Measurements from ENCODE around the gene ADAMTS5.

ADAMTS5 gene

DNA sequence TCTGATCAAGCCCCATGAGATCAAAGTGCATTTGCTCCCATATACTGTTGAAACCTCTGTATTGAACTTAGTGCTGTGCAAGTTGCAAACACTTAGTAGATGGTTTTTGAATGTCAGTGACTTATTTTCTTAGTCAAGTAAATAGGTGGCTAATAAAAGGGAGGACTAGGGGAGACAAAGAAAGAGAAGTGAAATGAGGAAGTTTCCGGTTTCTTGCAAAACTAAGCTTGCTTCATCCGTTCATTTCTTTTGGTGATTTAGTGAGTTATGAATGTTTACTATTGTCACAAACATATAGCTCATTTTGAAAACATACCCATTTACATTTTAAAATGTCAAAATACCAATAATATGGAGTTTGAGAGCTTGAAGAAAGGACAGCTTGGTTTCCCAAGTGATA lies 23.0 kb downstream of the ADAMTS5 start:
- TF ChIP-seq SIN3A (IDR thresholded peaks at IDR 0.05; ENCODE audit: borderline replicate concordance, insufficient read depth, low read length) (no peak), FOXP2 (optimal IDR thresholded peaks at IDR 0.05; ENCODE audit: borderline replicate concordance, extremely low read depth, extremely low read length, insufficient read depth) (no peak), POLR2AphosphoS5 (IDR thresholded peaks at IDR 0.05; ENCODE audit: low read depth, low read length) (no peak), TAF1 (IDR thresholded peaks at IDR 0.05; ENCODE audit: borderline replicate concordance, insufficient read depth, low read length) (no peak)
- TF ChIP-seq, protein P1, sequence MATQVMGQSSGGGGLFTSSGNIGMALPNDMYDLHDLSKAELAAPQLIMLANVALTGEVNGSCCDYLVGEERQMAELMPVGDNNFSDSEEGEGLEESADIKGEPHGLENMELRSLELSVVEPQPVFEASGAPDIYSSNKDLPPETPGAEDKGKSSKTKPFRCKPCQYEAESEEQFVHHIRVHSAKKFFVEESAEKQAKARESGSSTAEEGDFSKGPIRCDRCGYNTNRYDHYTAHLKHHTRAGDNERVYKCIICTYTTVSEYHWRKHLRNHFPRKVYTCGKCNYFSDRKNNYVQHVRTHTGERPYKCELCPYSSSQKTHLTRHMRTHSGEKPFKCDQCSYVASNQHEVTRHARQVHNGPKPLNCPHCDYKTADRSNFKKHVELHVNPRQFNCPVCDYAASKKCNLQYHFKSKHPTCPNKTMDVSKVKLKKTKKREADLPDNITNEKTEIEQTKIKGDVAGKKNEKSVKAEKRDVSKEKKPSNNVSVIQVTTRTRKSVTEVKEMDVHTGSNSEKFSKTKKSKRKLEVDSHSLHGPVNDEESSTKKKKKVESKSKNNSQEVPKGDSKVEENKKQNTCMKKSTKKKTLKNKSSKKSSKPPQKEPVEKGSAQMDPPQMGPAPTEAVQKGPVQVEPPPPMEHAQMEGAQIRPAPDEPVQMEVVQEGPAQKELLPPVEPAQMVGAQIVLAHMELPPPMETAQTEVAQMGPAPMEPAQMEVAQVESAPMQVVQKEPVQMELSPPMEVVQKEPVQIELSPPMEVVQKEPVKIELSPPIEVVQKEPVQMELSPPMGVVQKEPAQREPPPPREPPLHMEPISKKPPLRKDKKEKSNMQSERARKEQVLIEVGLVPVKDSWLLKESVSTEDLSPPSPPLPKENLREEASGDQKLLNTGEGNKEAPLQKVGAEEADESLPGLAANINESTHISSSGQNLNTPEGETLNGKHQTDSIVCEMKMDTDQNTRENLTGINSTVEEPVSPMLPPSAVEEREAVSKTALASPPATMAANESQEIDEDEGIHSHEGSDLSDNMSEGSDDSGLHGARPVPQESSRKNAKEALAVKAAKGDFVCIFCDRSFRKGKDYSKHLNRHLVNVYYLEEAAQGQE (IDR thresholded peaks at IDR 0.05; ENCODE audit: insufficient read depth in 1 of 2, low read depth in 2 of 2, low read length in 2 of 2) = no peak

DNA sequence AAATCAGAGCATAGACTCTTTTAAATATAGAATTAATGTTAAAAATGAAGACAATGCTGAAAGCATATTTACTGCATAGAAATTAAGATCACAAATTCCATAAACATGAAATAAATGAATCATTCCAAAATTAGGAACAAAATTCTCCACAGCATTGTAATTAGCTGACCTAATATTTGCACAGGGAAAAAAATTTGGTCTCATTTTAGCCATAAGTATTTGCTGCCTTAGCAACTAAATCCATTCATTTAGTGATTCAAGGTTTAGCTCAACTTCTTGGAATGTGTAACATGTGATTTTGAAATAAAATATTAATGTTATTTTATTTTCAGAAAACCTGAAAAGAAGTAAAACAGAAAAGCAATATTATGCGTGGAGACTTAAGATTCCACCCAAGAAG lies 25.5 kb downstream of the ADAMTS5 start:
- TF ChIP-seq TAF1 (IDR thresholded peaks at IDR 0.05; ENCODE audit: borderline replicate concordance, insufficient read depth, low read length) = no peak
- no peak for TF ChIP-seq SIN3A (IDR thresholded peaks at IDR 0.05; ENCODE audit: borderline replicate concordance, insufficient read depth, low read length)
- TF ChIP-seq FOXP2 (optimal IDR thresholded peaks at IDR 0.05; ENCODE audit: borderline replicate concordance, extremely low read depth, extremely low read length, insufficient read depth) = no peak
- TF ChIP-seq POLR2AphosphoS5 (IDR thresholded peaks at IDR 0.05; ENCODE audit: low read depth, low read length) = no peak
- TF ChIP-seq, protein P1 (IDR thresholded peaks at IDR 0.05; ENCODE audit: insufficient read depth in 1 of 2, low read depth in 2 of 2, low read length in 2 of 2) = no peak

DNA sequence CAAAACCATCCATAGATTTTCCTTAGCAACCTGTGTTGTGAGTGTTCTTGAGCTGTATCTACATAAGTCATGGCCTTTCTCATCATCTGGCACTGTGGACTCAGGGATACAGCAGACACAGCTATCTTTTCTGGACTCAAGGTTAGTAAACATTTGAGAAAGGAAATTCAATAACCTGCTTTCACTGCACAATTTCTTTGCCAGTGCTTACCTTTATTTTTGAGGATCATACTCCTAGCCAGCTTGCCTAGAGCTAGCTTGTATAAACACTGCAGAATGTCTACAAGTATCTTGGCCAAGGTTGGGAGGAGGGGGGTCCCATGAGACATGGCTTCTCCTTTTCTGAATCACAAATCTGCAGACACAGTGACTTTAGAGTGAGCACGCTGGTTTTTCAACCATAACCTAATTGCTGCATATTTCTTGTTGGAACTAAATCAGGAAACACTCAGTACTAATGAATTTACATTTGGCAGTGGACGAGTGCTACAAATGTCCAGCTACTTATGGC lies 27.2 kb downstream of the ADAMTS5 start:
- TF ChIP-seq SIN3A (IDR thresholded peaks at IDR 0.05; ENCODE audit: borderline replicate concordance, insufficient read depth, low read length) (no peak), POLR2AphosphoS5 (IDR thresholded peaks at IDR 0.05; ENCODE audit: low read depth, low read length) (no peak), FOXP2 (optimal IDR thresholded peaks at IDR 0.05; ENCODE audit: borderline replicate concordance, extremely low read depth, extremely low read length, insufficient read depth) (no peak), TAF1 (IDR thresholded peaks at IDR 0.05; ENCODE audit: borderline replicate concordance, insufficient read depth, low read length) (no peak)
- TF ChIP-seq, protein P1 (IDR thresholded peaks at IDR 0.05; ENCODE audit: insufficient read depth in 1 of 2, low read depth in 2 of 2, low read length in 2 of 2) = no peak

DNA sequence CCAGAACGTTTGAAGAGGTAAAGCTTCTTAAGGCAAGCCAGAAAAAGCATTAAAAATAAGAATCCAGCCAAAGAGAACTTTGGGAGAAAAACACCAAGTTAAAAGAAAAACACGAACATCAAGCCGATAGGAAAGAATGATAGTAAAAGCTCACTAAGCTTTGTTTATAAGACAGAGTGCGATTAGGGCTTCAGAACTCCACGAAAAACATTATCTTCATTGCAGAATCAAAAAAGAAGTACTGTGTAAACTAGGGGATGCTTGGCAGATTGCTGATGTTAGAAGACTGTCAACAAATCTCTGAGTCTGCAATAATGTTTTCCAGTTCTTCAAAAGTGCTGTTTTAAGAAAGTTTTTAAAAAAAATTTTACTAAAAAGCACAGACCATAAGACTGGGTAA lies 30.2 kb downstream of the ADAMTS5 start:
- TF ChIP-seq POLR2AphosphoS5 (IDR thresholded peaks at IDR 0.05; ENCODE audit: low read depth, low read length) (no peak), TAF1 (IDR thresholded peaks at IDR 0.05; ENCODE audit: borderline replicate concordance, insufficient read depth, low read length) (no peak), SIN3A (IDR thresholded peaks at IDR 0.05; ENCODE audit: borderline replicate concordance, insufficient read depth, low read length) (no peak), FOXP2 (optimal IDR thresholded peaks at IDR 0.05; ENCODE audit: borderline replicate concordance, extremely low read depth, extremely low read length, insufficient read depth) (no peak)
- TF ChIP-seq, protein P1 (IDR thresholded peaks at IDR 0.05; ENCODE audit: insufficient read depth in 1 of 2, low read depth in 2 of 2, low read length in 2 of 2) = no peak

DNA sequence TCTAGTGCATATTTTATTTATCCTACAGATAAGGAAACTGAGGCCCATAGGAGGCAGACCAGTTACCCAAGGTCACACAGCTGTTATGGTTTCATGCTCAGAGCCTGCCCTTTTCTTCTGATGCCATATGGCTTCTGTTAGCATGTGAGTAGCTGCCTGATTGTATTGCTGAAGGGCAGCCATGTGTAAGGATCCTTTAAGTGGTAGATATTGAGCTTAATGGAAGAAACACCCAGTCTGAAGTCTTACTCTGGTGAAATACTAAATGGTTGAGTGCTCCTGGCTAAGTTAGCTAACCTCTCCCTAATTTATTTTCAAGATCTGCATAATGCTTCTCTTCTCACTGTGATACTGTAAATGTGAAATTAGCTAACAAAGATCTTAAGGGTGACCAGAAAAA lies 30.9 kb downstream of the ADAMTS5 start:
- TF ChIP-seq FOXP2 (optimal IDR thresholded peaks at IDR 0.05; ENCODE audit: borderline replicate concordance, extremely low read depth, extremely low read length, insufficient read depth) (no peak), SIN3A (IDR thresholded peaks at IDR 0.05; ENCODE audit: borderline replicate concordance, insufficient read depth, low read length) (no peak), POLR2AphosphoS5 (IDR thresholded peaks at IDR 0.05; ENCODE audit: low read depth, low read length) (no peak), TAF1 (IDR thresholded peaks at IDR 0.05; ENCODE audit: borderline replicate concordance, insufficient read depth, low read length) (no peak)
- TF ChIP-seq, protein P1 (IDR thresholded peaks at IDR 0.05; ENCODE audit: insufficient read depth in 1 of 2, low read depth in 2 of 2, low read length in 2 of 2) = no peak

Measured in PFSK-1 (cell line).